Type B pancreatic cell (in vitro differentiated cells): ENCODE data around the gene ATRN. TPM values are rescaled to one million over a fixed set of nuclear protein-coding genes. Genes with fewer than 3 reads are reported as not detected.
A peak's percentile ranks its signal among the peaks of the same experiment; 100 is the strongest.

Source experiments
- DNase-seq: peaks from one replicate; pipeline ENCODE4 v3.0.0; 2021; ENCODE audit warnings: mixed read lengths; ENCODE audit not compliant: unreplicated experiment; ENCODE audit errors: extremely low spot score
- H3K27ac Mint-ChIP-seq: 2 replicates; pipeline ENCODE4 v1.8.0; 2021; ENCODE audit warnings: mild to moderate bottlenecking, mixed read lengths
- H3K27me3 Mint-ChIP-seq: 2 replicates; pipeline ENCODE4 v1.8.0; 2021; ENCODE audit warnings: mixed read lengths
- H3K36me3 Mint-ChIP-seq: 2 replicates; pipeline ENCODE4 v1.8.0; 2021; ENCODE audit warnings: mixed read lengths
- H3K4me1 Mint-ChIP-seq: one replicate; pipeline ENCODE4 v1.8.0; 2021; ENCODE audit warnings: mixed read lengths; ENCODE audit not compliant: unreplicated experiment
- H3K4me3 Mint-ChIP-seq: 2 replicates; pipeline ENCODE4 v1.8.0; 2021; ENCODE audit warnings: mild to moderate bottlenecking, mixed read lengths
- H3K9me3 Mint-ChIP-seq: 2 replicates; pipeline ENCODE4 v1.8.0; 2021; ENCODE audit warnings: mixed read lengths
- CTCF ChIP-seq: fragments of 200-600 bp; sonication (generic); conservative IDR thresholded peaks from 2 replicates; pipeline ENCODE4 v1.5.0; 2021; ENCODE audit warnings: antibody characterized with exemption, mild to moderate bottlenecking
- total RNA-seq: library from RNA; stranded (reverse); gene quantifications from 2 replicates; pipeline ENCODE4 v1.2.1, GENCODE V29; 2021; ENCODE audit warnings: low replicate concordance

The ATRN gene
- total RNA-seq, 1 donor from 2014 or later: 36.9 TPM

GRCh38 chr20:3661060-3661813 is 190.4 kb downstream of the ATRN start:
- peak; percentile 57 for DNase-seq
- Mint-ChIP-seq H3K9me3 (no peaks in the 10 kb centered on the region), H3K36me3 (no peaks in the 10 kb centered on the region), H3K4me1 (peaks cover 11% of the 10 kb centered on the region), H3K27me3 (peaks cover 46% of the 10 kb centered on the region), H3K27ac (no peak overlapping the region), H3K4me3 (no peak overlapping the region)
- TF ChIP-seq CTCF: no peak

- Mint-ChIP-seq H3K4me3 (no peak overlapping the region), H3K27ac (no peak overlapping the region), H3K9me3 (no peaks in the 10 kb centered on the region), H3K27me3 (peaks cover 48% of the 10 kb centered on the region), H3K36me3 (no peaks in the 10 kb centered on the region), H3K4me1 (peaks cover 14% of the 10 kb centered on the region)
- no peak for DNase-seq
- no peak for TF ChIP-seq CTCF
Observed at GRCh38 chr20:3661814-3662665, 191.2 kb downstream of the ATRN start.

- Mint-ChIP-seq H3K4me3 (no peak within 1 kb of the TSS), H3K27me3 (peaks cover 49% of the 10 kb centered on the region)
- DNase-seq: no peak
Observed at GRCh38 chr20:3663031-3663701, 192.3 kb downstream of the ATRN start, which contains the start of gene GFRA4. Gene GFRA4, minus strand, starts transcription at chr20:3663399. Its CDS starts 0 bp downstream, at chr20:3663399.

GRCh38 chr20:3663858-3664257 is 193.0 kb downstream of the ATRN start:
- Mint-ChIP-seq H3K27me3 (peaks cover 48% of the 10 kb centered on the region), H3K9me3 (no peaks in the 10 kb centered on the region), H3K36me3 (no peaks in the 10 kb centered on the region), H3K4me3 (no peak overlapping the region), H3K4me1 (peaks cover 11% of the 10 kb centered on the region), H3K27ac (no peak overlapping the region)
- no peak for TF ChIP-seq CTCF
- no peak for DNase-seq

More at GRCh38 chr20:3663031-3663701, 192.3 kb downstream of the ATRN start, which contains the start of gene GFRA4:
- TF ChIP-seq CTCF: no peak
- H3K4me1 Mint-ChIP-seq: peaks cover 14% of the 10 kb centered on the region
- no peaks in the 10 kb centered on the region for H3K36me3 Mint-ChIP-seq
- H3K9me3 Mint-ChIP-seq: no peaks in the 10 kb centered on the region
- H3K27ac Mint-ChIP-seq: no peak within 1 kb of the TSS

GRCh38 chr20:3667434-3668037 is 196.7 kb downstream of the ATRN start:
- no peak for TF ChIP-seq CTCF

More at GRCh38 chr20:3667434-3668037, 196.7 kb downstream of the ATRN start:
- peaks cover 8% of the 10 kb centered on the region for H3K4me1 Mint-ChIP-seq
- peaks cover 39% of the 10 kb centered on the region for H3K27me3 Mint-ChIP-seq
- H3K4me3 Mint-ChIP-seq: no peak overlapping the region
- no peaks in the 10 kb centered on the region for H3K9me3 Mint-ChIP-seq
- no peak for DNase-seq
- no peak overlapping the region for H3K27ac Mint-ChIP-seq
- no peaks in the 10 kb centered on the region for H3K36me3 Mint-ChIP-seq
